Endothelial cell (in vitro differentiated cells): Measurements from ENCODE around the gene PROX1. TPM values are rescaled to one million over a fixed set of nuclear protein-coding genes. Genes with fewer than 3 reads are reported as not detected.

Source experiments
- DNase-seq: peaks from one replicate; pipeline ENCODE4 v3.0.0; 2021; ENCODE audit warnings: low spot score
- H3K27ac Mint-ChIP-seq: one replicate; pipeline ENCODE4 v1.8.0; 2021; ENCODE audit warnings: mixed read lengths, inconsistent platforms; ENCODE audit not compliant: unreplicated experiment
- H3K27me3 Mint-ChIP-seq: one replicate; pipeline ENCODE4 v1.8.0; 2021; ENCODE audit warnings: mild to moderate bottlenecking, moderate library complexity, mixed read lengths, inconsistent platforms; ENCODE audit not compliant: unreplicated experiment
- H3K36me3 Mint-ChIP-seq: one replicate; pipeline ENCODE4 v1.8.0; 2021; ENCODE audit warnings: mild to moderate bottlenecking, low read depth, mixed read lengths, inconsistent platforms; ENCODE audit not compliant: unreplicated experiment
- H3K4me1 Mint-ChIP-seq: one replicate; pipeline ENCODE4 v1.8.0; 2021; ENCODE audit warnings: mild to moderate bottlenecking, mixed read lengths, inconsistent platforms; ENCODE audit not compliant: unreplicated experiment
- H3K4me3 Mint-ChIP-seq: one replicate; pipeline ENCODE4 v1.8.0; 2021; ENCODE audit warnings: mild to moderate bottlenecking, mixed read lengths, inconsistent platforms; ENCODE audit not compliant: unreplicated experiment
- H3K9me3 Mint-ChIP-seq: one replicate; pipeline ENCODE4 v1.8.0; 2021; ENCODE audit warnings: mixed read lengths, inconsistent platforms; ENCODE audit not compliant: unreplicated experiment
- CTCF ChIP-seq: fragments of 200-600 bp; sonication (generic); IDR thresholded peaks from one replicate; pipeline ENCODE4 v1.5.0; 2021; ENCODE audit warnings: antibody characterized with exemption; ENCODE audit not compliant: unreplicated experiment
- total RNA-seq: library from RNA; stranded (reverse); fragmentation: NEBNext Ultra II Directional; extraction: Animal tissue kit (Norgen Biotek cat#: 25700); gene quantifications from one replicate; pipeline ENCODE4 v1.2.1, GENCODE V29; 2021; ENCODE audit not compliant: unreplicated experiment

The PROX1 gene
- total RNA-seq, 1 donor from 2014 or later: 7.2 TPM

GRCh38 chr1:214008791-214009422 is 21.1 kb downstream of the PROX1 start:
- no peak overlapping the region for H3K27ac Mint-ChIP-seq
- peaks cover 8% of the 10 kb centered on the region for H3K36me3 Mint-ChIP-seq
- H3K4me1 Mint-ChIP-seq: no peaks in the 10 kb centered on the region
- no peaks in the 10 kb centered on the region for H3K9me3 Mint-ChIP-seq
- TF ChIP-seq CTCF: no peak
- no peak for DNase-seq
- no peak overlapping the region for H3K4me3 Mint-ChIP-seq
- no peaks in the 10 kb centered on the region for H3K27me3 Mint-ChIP-seq

GRCh38 chr1:214009423-214010196 is 21.8 kb downstream of the PROX1 start:
- Mint-ChIP-seq H3K27me3 (no peaks in the 10 kb centered on the region), H3K4me3 (no peak overlapping the region), H3K27ac (no peak overlapping the region), H3K4me1 (peaks cover under 1% of the 10 kb centered on the region), H3K36me3 (peaks cover 8% of the 10 kb centered on the region), H3K9me3 (no peaks in the 10 kb centered on the region)
- DNase-seq: no peak
- TF ChIP-seq CTCF: no peak

GRCh38 chr1:214010197-214010573 is 22.4 kb downstream of the PROX1 start:
- peaks cover 8% of the 10 kb centered on the region for H3K36me3 Mint-ChIP-seq
- no peak for DNase-seq
- no peak for TF ChIP-seq CTCF
- no peak overlapping the region for H3K4me3 Mint-ChIP-seq
- H3K27ac Mint-ChIP-seq: no peak overlapping the region
- H3K27me3 Mint-ChIP-seq: no peaks in the 10 kb centered on the region
- peaks cover 2% of the 10 kb centered on the region for H3K4me1 Mint-ChIP-seq
- no peaks in the 10 kb centered on the region for H3K9me3 Mint-ChIP-seq

- H3K4me1 Mint-ChIP-seq: peaks cover 2% of the 10 kb centered on the region
- H3K27ac Mint-ChIP-seq: no peak overlapping the region
- no peaks in the 10 kb centered on the region for H3K9me3 Mint-ChIP-seq
- no peaks in the 10 kb centered on the region for H3K27me3 Mint-ChIP-seq
- H3K4me3 Mint-ChIP-seq: no peak overlapping the region
- no peak for DNase-seq
- peaks cover 8% of the 10 kb centered on the region for H3K36me3 Mint-ChIP-seq
- TF ChIP-seq CTCF: no peak
Observed at GRCh38 chr1:214010717-214011116, 22.9 kb downstream of the PROX1 start.

- Mint-ChIP-seq H3K4me3 (no peak overlapping the region), H3K27me3 (no peaks in the 10 kb centered on the region), H3K4me1 (peaks cover 2% of the 10 kb centered on the region), H3K36me3 (peaks cover 8% of the 10 kb centered on the region), H3K9me3 (no peaks in the 10 kb centered on the region), H3K27ac (no peak overlapping the region)
- TF ChIP-seq CTCF: no peak
- DNase-seq: no peak
Observed at GRCh38 chr1:214012418-214012817, 24.6 kb downstream of the PROX1 start.
